Activated CD4-positive, CD25-positive, alpha-beta regulatory T cell treated with anti-CD3 and anti-CD28 coated beads, Interleukin-2, amount 50 U/mL, for 16 hours (primary cell): Measurements from ENCODE around the gene TNPO3.

Source experiments
- DNase-seq: peaks from one replicate; pipeline ENCODE4 v3.0.0-alpha.2; 2020; ENCODE audit warnings: low read depth, low spot score

TNPO3 gene

DNA sequence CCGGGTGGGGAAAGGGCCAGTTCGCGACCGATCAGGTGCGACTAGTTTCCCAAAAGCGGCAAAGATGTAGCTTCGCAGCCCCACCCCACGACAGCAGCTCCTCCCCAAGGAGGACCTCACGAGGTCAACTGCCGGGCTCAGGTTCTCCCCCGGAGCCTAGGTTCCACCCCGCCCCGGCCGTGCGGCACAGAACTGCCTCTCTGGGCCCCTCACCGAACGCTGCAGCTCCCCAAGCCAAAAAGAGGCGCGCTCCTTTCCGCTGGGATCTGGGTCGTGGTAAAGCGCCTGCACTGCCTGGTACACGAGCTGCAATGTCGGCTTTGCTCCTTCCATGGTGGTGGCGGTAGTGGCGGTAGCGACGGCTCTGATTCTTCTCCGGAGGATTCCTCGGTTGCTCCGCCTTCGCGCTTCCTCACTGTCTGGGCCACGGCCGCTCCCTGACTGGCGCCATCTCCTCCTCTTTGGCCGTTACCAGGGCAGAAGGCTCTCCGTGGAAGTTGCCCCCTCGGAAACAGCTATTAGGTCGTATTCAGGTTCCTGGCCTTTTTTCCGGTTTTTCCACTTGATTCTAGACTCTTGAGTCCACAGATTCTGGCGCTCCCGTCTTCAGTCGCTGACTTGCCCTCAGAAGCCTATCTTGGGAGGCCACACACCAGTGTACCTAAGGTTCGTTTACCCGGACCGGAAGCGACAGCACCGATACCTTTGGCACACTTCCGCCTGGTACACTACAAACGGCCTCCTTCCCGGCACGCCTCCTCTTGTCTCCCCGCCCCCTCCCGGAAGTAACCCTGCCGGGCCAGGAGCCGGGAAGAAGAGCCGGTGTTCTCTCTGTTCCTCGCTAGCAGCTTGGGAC lies at the start of gene TNPO3:
Gene TNPO3 (minus strand): TSS at position 674 of the 856 bp plus-strand sequence. CDS start 341 bp downstream, at position 333.
- peak; percentile 84 for DNase-seq

DNA sequence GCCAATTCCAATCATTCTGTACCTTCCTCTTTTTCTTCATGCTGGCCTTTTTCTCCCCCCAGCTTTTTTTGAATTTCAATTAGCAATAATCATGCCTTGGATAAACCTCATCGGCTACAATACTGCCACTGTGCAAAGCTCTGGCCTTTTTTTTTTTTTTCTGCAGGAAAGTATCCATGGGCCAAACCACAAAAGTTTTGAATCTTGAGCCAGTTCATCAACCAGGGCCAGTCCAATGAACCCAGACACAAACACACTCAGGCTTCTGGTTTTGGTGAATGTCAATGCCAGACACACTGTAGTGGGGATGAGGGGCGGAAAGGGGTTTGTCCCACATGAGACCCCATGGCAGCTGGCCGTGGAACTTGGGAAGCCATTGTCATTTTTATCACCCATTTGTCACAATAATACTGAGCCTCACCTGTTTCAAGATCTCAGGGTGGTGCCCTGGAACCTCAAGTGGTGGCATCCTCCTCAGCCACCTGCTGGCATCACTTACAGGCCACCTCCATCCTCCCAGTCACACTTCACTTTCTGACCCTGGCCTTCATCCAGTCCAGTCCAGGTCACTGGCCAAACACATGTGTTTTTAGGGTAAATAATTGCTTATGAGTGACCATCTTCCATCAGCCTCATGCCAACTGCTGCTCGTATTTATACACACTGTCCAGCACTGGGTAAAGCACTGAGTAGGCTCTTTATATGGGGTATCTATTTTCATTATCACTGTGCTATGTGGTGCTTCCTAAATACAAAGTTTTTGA lies 48.8 kb upstream of the TNPO3 start:
- no peak for DNase-seq

DNA sequence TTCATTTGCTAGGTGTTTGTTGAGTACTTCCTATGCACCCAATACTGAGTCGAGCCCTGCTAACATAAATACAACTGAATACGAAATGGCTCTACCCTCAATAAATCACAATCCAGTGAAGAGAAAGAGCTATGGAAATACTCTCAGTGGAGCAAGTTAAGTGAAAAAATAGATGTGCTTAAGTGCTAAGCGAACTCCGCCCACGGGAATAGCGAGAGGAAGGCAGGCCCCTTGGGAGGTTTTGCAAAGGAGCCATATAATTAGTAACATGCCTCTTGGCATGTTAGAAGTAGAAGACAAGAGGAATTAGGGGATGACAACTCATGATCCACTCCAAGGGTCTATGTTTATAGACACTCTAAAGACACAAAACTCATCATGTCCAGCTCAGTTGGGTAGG lies 46.8 kb upstream of the TNPO3 start:
- DNase-seq, result no peak

DNA sequence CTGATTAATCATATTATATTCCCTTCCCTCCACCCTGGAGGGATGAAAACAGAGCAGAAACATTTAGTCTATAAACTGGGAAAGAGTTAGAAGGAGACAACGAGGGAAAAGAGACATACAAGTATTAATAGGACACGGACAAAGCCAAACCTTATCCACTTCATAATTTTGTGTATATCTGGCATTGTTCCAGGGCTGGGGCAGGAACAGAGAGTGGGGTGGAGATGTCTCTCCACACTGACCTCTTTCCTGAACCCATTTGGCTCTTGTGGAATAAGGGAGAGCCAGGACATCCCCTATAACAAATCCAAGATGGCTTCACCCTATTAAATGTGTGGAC lies 45.9 kb upstream of the TNPO3 start:
- no peak for DNase-seq

DNA sequence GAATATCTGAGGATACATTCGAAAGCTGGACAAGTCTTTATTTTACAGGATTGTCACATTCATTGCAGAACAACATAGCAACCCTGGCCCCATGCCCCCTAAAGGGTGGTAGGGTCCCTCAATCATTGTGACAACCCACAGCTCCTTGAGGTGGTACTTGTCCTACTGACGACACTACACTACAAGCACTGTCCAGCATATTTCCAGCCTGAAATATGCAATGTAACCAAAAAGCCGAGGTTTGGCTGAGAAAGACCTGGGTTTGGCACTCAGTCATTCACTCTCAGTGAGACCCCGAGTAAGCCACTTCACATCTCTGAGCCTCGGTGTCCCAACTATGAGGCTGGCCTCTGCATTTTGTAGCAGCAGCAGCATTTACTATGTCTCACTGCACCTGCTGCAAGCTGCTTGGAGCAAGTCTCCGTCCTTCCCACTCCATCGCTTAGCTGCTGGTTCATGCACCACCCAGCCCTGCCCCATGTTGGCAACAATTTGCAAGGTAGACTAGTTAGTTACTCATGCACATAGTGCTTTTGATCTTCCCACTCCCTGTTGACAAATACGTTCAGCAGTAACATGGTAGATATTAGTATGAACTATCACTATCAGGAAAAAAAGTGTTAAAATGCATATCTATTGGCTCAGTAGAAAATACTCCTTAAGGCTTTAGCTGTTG lies 43.6 kb upstream of the TNPO3 start:
- DNase-seq, result no peak

DNA sequence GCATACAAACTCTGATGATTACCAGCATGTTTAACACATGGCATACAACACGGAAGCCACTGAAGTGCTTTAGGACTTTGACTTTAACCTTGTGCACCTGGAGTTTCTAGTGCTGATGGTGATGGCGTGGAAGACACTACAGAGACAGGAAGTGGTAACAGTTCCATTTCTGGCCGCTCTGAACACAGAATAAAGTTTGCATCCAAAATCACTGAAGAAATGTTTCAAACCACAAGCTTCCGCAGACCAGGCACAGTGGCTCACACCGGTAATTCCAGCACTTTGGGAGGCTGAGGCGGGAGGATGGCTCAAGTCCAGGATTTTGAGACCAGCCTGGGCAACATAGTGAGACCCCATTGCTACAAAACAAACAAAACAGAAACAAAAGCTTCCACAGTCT lies 40.3 kb upstream of the TNPO3 start:
- DNase-seq, result no peak

DNA sequence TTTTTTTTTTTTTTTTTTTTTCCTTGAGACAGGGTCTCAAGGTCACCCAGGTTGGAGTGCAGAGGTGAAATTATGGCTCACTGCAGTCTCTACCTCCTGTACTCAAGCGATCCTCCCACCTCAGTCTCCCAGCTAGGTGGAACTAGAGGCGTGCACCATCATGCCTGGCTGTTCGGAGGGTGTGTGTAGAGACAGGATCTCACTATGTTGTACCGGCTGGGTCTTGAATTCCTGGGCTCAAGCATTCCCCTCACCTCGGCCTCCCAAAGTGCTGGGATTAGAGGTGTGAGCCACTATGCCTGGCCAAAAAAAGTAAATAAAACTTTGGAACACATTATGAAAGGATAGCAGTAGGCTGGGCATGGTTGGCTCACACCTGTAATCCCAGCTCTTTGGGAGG lies 39.6 kb upstream of the TNPO3 start:
- no peak for DNase-seq

DNA sequence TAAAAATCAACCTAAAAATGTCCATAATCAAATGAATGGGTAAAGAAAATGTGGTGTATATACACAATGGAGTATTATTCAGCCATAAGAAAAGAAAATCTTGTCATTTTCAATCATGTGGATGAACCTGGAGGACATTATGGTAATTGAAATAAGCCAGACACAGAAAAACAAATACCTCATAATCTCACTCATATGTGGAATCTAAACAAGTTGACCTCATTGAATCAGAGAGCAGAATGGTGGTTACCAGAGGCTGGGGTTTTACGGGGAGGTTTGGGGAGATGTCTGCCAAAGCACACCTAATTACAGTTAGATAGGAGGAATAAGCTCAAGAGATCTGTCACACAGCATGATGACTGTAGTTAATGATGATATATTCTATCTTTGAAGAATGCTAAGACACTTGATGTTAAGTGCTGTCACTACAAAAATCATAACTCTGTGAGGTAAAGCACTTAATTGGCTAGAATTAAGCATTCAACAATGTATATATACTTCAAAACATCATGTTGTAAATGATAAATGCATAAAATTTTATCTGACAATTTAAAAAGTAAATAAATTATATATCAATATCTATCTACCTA lies 39.1 kb upstream of the TNPO3 start:
- no peak for DNase-seq

DNA sequence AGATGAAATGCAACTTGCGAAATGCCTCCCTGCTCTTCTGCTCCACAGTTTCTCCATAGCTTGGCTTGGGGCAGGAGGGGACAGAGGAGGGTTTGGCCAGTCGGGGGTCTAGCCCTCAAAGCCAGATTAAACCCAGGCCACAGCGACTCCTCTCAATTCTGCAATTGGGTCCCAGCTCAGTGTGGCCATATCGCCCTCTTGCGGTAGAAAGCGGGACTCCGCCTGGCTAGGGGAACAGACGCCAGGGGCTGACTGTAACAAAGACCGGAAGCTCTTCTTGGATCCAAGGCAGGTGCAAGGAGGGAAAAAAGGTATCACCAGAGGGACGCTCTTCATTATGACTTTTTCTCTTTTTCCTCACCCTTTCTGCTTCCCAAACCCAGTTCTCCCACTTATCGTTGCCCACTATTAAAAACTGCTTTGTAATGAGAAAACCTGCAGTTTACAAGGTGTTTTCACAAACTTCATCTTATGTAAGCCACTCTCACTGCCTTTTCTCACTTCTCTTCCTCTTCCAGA lies 36.6 kb upstream of the TNPO3 start:
- DNase-seq, result peak; percentile 79

DNA sequence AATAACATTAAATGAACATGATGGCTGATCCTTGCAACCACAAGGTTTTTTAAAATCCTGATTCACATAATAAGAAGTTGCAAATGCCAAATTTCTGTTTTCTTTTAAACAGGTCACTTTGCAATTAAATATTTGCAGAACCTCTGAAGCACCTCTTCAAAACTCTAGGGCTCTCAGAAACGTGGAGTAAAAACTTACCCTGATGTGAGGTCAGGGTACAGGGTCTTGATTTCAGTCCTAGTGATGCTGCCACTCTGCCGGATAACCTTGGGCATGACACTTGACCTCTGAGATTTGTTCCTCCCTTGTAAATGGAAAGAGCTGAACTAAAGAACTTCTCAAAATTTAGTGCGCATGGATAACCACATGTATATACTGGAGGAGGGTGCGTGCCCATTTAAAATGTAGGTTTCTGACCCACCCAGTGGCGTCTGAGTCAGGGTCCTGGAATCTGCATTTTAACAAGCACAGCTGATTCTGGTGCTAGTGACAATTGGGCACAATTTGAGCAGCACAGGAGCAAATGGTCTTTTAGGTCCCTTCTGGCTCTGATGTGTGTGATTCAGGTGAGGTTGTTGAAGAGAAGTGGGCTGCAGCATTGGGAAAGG lies 35.5 kb upstream of the TNPO3 start:
- DNase-seq, result no peak

DNA sequence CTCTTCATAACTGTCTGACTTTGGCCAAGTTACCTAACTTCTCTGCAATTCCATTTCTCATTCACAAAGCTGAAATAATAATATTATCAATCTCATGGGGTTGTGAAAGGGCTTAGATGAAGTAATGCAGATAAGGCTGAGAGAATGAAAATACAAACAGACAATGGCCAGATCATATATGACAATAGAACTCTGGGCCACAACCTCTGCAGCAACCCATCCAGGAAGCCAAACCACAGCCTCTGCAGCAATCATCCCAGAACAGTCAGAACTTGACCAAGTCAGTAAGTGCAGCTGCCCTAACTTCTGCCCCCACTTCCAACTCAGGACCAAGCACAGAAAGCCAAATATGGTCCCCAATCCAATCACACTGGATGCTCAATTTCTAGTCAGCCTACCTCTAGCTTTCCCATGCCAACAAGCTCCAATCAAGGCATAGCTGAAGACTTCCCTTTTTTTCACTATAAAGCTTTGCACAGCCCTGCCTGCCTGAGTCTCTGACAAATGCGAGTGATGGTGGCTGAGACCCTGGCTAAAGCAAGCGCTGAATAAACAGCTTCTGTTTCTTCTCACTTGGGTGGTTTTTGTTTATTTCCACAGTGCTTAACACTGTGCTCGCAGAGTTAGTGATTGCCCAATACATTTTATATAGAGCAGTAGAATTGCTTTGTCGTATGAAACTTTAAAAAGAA lies 34.8 kb upstream of the TNPO3 start:
- no peak for DNase-seq

DNA sequence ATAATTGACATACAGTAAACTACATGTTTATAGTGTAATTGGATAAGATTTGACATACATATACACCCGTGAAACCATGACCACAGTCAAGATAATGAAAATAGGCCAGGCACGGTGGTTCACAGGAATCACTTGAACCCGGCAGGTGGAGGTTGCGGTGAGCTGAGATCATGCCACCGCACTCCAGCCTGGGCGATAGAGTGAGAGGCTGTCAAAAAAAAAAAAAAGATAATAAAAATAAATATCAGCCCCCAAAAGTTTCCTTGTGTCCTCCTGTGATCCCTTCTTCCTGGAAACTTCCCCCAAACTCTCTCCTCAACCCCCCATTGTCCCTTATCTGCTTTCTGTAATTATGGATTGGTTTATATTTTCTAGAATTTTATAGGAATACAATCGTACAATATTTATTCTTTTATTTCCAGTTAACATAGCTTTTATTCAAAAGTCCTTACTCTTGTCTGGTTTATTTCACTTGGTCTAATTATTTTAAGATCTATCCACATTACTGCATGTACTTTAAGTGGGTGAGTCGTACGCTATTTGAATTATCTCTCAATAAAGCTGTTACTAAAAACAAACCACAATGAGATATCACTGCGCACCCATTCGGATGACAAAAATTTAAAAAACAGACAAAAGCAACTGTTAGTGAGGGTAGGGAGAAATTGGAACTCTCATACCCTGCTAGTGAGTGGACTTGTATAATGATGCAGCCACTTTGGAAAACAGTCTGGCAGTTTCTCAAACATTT lies 30.1 kb upstream of the TNPO3 start:
- no peak for DNase-seq

DNA sequence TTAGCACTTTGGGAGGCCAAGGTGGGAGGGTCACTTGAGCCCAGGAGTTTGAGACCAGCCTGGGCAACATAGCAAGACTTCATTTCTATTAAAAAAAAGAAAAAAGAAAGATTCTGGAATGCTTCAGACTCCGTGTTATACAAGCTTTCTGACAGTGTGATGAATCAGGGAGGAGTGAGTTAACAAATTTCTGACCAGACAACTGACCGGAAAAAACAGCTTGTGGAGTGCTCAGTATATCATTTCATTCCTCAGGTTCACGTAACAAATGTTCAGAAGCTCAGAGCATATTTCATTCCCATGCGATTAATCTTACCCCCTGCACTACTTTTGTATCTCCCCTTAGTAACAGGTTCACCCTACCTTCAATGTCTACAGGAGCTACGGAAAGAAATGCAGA lies 28.6 kb upstream of the TNPO3 start:
- no peak for DNase-seq

DNA sequence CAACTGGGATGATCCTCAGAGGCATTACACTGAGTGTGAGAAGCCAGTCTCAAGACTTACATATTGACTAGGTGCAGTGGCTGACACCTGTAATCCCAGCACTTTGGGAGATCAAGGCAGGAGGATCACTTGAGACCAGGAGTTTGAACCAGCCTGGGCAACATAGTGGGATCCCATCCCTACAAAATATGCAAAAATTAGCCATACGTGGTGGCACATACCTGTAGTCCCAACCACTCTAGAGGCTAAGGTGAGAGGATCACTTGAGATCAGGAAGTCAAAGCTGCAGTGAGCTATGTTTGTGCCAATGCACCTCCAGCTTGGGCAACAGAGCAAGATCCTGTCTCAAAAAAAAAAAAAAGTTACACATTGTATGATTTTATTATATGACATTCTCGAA lies 23.5 kb upstream of the TNPO3 start:
- no peak for DNase-seq

DNA sequence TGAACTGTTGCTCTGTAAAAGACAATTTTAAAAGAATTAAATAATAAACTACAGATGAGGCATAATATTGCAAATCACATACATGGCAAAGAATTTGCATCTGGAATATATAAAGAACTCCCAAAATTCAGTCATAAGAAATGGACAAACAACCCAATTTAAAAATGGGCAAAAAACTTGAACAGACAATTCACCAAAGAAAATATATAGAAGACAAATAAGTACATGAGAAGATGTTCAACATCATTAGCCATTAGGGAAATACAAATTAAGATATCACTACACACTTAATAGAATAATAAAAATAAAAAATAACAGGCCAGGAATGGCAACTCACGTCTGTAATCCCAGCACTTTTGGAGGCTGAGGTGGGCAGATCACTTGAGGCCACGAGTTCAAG lies 22.0 kb upstream of the TNPO3 start:
- DNase-seq, result no peak

DNA sequence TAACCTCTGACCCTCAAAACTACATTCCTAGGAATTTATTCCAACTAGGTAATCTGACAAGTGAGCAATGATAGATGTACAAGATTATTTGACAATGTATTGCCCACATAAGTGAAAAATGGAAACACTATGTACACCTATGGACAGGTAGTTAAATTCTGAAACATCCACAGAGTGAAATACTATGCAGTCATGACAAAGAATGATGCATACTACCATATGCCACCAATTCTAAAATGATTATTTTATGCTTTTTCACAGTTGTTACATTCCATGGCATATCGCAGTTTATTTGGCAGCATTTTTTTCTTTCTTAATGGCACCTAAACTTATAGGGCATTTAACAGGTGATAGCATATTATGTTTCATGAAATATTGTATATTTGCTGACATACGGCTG lies 20.1 kb upstream of the TNPO3 start:
- DNase-seq, result no peak

DNA sequence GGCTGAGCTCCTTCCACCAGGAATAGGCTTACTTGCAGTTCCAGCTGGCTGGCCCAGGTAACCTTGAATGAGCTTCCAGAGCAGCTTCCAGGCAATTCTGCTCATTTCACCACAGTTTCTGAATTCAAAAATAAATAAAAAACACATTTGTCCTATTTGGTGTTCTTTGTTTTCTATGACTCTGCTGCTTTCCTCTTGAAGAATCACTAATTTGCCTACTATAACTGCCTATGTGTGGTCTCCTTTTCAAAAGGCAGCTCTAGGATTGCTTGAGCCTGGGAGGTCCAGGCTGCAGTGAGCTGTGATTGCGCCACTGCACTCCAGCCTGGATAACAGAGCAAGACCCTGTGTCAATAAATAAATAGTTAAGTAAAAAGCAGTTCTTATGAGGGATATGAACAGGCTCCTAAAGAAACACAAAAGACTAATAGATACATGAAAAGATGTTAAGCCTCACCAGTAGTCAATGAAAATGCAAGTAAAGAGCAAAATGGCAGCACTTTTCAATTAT lies 19.5 kb upstream of the TNPO3 start:
- no peak for DNase-seq

DNA sequence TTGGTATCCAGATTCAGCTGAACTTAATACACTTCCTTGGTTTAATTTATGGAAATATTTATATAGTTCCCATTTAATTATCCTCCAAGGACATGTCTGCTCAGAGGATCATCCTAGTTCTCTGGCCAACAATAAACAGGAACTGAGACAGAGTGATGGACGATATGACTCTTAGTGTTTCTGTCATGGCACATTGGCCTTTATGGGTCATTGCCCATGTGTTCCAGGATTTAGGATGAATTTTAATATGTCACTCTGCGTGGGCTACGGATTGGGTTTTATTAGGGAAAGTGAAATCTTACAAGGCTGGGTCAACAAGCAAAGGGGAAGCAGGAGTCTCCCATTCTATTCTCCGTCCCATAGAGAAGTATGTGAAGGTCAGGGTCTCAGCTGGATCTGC lies 18.8 kb upstream of the TNPO3 start:
- no peak for DNase-seq

DNA sequence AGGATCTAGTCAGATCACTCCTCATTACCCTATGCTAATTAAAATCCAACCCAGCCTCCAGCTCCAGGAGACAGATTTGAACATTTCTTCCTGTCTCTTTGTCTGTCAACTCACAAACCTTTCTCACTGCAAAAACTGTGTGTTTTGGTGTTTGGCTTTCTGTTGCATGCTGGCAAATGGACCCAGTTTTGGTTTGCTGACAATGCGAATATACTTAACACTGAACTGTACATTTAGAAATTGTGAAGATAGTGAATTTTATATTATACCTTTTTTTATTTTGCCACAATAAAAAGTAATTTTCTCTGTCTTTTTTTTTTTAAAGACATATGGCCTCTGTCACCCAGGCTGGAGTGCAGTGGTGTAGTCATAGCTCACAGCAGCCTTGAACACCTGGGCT lies 18.3 kb upstream of the TNPO3 start:
- no peak for DNase-seq

DNA sequence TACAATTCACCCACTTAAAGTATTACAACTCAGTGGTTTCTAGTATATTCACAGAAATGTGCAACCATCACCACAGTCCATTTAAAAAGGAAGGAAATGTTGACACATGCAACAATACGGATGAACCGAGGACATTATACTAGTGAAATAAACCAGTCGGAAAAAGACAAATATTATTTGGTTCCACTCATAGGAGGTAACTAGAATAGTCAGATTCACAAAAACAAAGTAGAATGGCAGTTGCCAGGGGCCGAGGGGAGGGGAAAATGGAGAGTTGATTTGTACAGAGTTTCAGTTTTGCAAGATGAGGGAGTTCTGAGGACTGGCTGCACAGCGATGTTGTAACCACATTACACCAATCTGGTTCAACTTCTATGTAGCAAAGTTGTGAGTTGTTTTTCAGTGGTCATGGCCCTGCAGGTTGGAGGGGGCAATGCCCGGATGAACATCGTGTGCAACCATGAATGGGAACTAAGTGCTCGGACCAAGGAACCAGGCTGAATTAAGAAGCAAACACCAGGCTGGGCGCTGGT lies 17.6 kb upstream of the TNPO3 start:
- no peak for DNase-seq
